Sigmoid colon (tissue), 4 donors: Measurements from ENCODE around the gene SMAD5.

Experiments
- EP300 ChIP-seq, 4 donors: sonication (generic); formaldehyde crosslinking; IDR thresholded peaks; one replicate each; pipeline ENCODE4 v1.6.1; 2017; ENCODE audit warnings: antibody characterized with exemption in 4 of 4
- POLR2A ChIP-seq, 2 donors: fragments of 450-650 bp; IDR thresholded peaks; one replicate each; pipeline ENCODE4 v1.6.1; 2016; ENCODE audit warnings: antibody characterized with exemption in 2 of 2, mild to moderate bottlenecking in 2 of 2, moderate library complexity in 2 of 2
- POLR2AphosphoS5 ChIP-seq, 4 donors: sonication (generic); formaldehyde crosslinking; IDR thresholded peaks; one replicate each; pipeline ENCODE4 v1.6.1; 2017; ENCODE audit warnings: antibody characterized with exemption in 4 of 4
- TF ChIP-seq, protein P1 (sequence below), 4 experiments: fragments of 450-650 bp in 3 of 4; fragments of 200-600 bp in 1 of 4; IDR thresholded peaks; one replicate each; pipeline ENCODE4 v1.5.1; 2016 to 2019; ENCODE audit warnings: antibody characterized with exemption in 4 of 4, mild to moderate bottlenecking in 3 of 4, moderate library complexity in 2 of 4

DNA sequence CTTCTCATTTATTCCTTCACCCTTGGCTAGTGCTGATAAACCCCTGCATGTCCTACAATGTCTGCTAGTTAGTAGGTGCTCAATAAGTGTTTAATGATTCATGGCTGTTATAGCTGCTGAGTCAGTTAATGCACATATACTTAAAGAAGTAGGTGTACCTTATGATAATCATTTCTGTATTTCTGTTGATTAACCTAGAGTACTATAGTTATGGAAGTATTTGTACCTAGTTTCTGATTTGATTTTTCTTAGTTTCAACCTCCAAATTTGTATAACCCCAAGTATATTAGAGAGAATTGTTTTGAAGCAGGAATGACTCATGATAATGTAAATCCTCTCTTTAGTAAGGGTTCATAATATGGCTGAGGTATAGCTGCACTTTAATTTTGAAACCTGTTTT is 8.9 kb downstream of the SMAD5 start:
- TF ChIP-seq, protein P1, sequence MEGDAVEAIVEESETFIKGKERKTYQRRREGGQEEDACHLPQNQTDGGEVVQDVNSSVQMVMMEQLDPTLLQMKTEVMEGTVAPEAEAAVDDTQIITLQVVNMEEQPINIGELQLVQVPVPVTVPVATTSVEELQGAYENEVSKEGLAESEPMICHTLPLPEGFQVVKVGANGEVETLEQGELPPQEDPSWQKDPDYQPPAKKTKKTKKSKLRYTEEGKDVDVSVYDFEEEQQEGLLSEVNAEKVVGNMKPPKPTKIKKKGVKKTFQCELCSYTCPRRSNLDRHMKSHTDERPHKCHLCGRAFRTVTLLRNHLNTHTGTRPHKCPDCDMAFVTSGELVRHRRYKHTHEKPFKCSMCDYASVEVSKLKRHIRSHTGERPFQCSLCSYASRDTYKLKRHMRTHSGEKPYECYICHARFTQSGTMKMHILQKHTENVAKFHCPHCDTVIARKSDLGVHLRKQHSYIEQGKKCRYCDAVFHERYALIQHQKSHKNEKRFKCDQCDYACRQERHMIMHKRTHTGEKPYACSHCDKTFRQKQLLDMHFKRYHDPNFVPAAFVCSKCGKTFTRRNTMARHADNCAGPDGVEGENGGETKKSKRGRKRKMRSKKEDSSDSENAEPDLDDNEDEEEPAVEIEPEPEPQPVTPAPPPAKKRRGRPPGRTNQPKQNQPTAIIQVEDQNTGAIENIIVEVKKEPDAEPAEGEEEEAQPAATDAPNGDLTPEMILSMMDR (IDR thresholded peaks at IDR 0.05), result no peak
- no peak for TF ChIP-seq POLR2A (IDR thresholded peaks at IDR 0.05)
- TF ChIP-seq EP300 (IDR thresholded peaks at IDR 0.05), result no peak
- no peak for TF ChIP-seq POLR2AphosphoS5 (IDR thresholded peaks at IDR 0.05)
